Measurements from ENCODE around the gene JAG2.

DNA sequence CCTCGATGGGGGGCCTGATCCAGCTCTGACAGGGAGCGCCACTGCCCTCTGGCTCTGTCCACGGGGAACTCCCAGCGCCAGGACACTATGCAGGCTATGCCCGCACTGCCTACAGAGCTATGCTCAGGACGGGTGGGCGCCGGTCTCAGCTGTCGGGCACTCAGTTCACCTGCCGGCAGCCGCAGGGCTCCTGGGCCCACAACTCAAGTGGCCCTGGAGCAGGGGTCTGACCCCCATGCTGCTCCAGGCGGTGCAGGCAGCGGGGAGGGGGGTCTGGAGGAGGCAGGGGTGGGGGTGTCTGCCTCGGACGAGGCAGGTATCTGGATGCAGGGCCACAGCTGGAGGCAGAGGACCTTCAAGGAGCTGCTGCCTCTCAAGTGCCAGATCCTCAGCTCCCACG is 41.1 kb upstream of the JAG2 start:
- TF ChIP-seq, protein P1, sequence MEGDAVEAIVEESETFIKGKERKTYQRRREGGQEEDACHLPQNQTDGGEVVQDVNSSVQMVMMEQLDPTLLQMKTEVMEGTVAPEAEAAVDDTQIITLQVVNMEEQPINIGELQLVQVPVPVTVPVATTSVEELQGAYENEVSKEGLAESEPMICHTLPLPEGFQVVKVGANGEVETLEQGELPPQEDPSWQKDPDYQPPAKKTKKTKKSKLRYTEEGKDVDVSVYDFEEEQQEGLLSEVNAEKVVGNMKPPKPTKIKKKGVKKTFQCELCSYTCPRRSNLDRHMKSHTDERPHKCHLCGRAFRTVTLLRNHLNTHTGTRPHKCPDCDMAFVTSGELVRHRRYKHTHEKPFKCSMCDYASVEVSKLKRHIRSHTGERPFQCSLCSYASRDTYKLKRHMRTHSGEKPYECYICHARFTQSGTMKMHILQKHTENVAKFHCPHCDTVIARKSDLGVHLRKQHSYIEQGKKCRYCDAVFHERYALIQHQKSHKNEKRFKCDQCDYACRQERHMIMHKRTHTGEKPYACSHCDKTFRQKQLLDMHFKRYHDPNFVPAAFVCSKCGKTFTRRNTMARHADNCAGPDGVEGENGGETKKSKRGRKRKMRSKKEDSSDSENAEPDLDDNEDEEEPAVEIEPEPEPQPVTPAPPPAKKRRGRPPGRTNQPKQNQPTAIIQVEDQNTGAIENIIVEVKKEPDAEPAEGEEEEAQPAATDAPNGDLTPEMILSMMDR (IDR thresholded peaks at IDR 0.05; ENCODE audit: insufficient read depth, low read length), result no peak
- no peak for TF ChIP-seq REST (IDR thresholded peaks at IDR 0.05; ENCODE audit: insufficient replicate concordance, low read depth)
- TF ChIP-seq POLR2AphosphoS5 (IDR thresholded peaks at IDR 0.05; ENCODE audit: low read depth), result no peak
- TF ChIP-seq GABPA (IDR thresholded peaks at IDR 0.05; ENCODE audit: low read depth), result no peak
- no peak for TF ChIP-seq SPI1 (IDR thresholded peaks at IDR 0.05; ENCODE audit: borderline replicate concordance, low read depth)

Data from HL-60 (cell line).